Measurements from ENCODE around the gene UTRN. TPM values are rescaled to one million over a fixed set of nuclear protein-coding genes. Genes with fewer than 3 reads are reported as not detected.
A peak's percentile ranks its signal among the peaks of the same experiment; 100 is the strongest.

UTRN gene
- total and polyA plus RNA-seq, 4 donors = 24.6 to 489 (median 123) TPM

DNA sequence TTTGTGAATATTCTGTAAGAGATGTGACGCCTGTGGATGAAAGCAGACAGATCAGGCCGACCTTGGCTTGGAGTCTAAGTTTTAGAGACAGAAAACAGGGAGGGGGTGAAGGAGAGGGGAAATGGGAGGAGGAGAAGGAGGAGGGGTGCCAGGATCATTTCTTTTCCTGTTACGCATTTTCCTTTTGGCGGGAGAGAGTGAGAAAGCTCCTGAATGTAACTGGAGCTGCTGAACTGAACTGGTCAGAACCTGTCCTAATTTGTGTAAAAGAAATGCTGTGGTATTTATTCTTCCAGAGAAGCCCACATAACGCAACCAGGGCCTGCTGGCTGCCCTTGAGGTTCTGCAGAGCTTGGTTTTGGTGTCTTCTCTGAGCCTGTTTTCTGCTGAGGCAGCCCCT is 41.9 kb downstream of the UTRN start:
- Histone ChIP-seq H3K27ac (ENCODE audit: low read depth in 1 of 2, low read length in 1 of 2) (peak overlapping the region in 1 of 2 donors; percentile 58), H3K4me1 (ENCODE audit: control insufficient read depth in 5 of 5, insufficient read depth in 5 of 5, low read length in 5 of 5) (peaks cover 4 to 29% (median 17%) of the 10 kb centered on the region in 5 donors), H3K36me3 (ENCODE audit: control insufficient read depth in 4 of 4, insufficient read depth in 4 of 4, low read length in 4 of 4) (peaks cover 0 to 1% (median 0%) of the 10 kb centered on the region in 4 donors), H3K4me3 (no peak overlapping the region), H3K9me3 (ENCODE audit: control insufficient read depth in 4 of 4, insufficient read depth in 3 of 4, low read length in 3 of 4) (no peaks in the 10 kb centered on the region), H3K9ac (ENCODE audit: insufficient read depth in 1 of 2, low read length in 2 of 2) (peak overlapping the region in 1 of 2 donors; percentile 34), H3K27me3 (ENCODE audit: control insufficient read depth in 3 of 3, insufficient read depth in 3 of 3, low read length in 2 of 3) (no peaks in the 10 kb centered on the region)
- WGBS, 2 donors = 59 to 62% methylated on average over 5 of the region's 5 CpGs
- DNase-seq = peak in 2 of 3 donors; percentile 65 to 85
- TF ChIP-seq, protein P1, sequence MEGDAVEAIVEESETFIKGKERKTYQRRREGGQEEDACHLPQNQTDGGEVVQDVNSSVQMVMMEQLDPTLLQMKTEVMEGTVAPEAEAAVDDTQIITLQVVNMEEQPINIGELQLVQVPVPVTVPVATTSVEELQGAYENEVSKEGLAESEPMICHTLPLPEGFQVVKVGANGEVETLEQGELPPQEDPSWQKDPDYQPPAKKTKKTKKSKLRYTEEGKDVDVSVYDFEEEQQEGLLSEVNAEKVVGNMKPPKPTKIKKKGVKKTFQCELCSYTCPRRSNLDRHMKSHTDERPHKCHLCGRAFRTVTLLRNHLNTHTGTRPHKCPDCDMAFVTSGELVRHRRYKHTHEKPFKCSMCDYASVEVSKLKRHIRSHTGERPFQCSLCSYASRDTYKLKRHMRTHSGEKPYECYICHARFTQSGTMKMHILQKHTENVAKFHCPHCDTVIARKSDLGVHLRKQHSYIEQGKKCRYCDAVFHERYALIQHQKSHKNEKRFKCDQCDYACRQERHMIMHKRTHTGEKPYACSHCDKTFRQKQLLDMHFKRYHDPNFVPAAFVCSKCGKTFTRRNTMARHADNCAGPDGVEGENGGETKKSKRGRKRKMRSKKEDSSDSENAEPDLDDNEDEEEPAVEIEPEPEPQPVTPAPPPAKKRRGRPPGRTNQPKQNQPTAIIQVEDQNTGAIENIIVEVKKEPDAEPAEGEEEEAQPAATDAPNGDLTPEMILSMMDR (IDR thresholded peaks at IDR 0.05; ENCODE audit: control extremely low read depth, extremely low read depth) = no peak
- no peak for ATAC-seq (ENCODE audit: insufficient read depth, low FRiP score)

DNA sequence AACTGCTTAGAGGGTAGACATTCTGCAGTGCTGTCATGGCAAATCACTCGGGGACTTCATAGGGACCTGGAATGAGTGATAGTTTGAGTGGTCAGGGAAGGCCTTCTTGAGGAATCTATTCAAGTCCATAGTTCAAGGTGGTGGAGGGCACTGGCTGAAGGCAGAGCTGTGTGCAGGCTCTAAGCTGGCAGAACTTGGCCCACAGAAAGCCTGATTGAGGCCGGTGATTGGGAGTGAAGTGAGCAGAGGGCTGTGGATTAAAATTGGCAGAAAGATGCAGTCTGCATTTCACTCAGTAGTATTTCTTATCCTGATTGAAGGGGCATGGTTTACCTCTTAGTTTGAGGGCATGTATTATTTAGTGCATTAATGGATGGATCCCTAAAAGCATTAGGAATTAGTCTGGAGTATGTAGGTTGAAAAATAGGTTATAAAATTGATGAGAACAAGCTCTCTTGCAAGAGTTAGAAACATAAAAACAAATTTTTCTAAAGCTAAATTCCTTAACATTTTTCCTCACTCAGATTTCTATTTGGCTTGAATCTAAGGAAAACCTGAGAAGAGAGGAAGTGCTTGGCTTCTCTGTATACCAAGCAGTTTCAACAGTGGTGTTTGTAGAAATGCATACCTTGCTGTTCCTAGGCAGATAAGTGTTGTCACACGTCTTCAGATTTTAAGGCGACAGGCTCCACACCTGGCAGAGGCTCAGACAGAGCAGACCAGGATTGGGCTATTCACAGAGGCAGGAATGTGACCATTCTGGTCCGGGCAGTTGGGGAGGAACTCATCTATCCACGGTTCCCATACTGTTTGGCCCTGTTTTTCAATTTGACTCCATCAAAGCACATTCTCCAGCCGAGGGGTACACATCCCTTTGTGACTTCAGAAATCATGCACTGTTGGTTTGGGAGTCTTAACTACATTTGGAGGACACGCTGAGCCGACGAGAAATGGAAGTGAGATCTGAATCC is 45.2 kb downstream of the UTRN start:
- H3K36me3 ChIP-seq (ENCODE audit: control insufficient read depth in 4 of 4, insufficient read depth in 4 of 4, low read length in 4 of 4) = no peaks in the 10 kb centered on the region
- peak; percentile 76 for ATAC-seq (ENCODE audit: insufficient read depth, low FRiP score)

DNA sequence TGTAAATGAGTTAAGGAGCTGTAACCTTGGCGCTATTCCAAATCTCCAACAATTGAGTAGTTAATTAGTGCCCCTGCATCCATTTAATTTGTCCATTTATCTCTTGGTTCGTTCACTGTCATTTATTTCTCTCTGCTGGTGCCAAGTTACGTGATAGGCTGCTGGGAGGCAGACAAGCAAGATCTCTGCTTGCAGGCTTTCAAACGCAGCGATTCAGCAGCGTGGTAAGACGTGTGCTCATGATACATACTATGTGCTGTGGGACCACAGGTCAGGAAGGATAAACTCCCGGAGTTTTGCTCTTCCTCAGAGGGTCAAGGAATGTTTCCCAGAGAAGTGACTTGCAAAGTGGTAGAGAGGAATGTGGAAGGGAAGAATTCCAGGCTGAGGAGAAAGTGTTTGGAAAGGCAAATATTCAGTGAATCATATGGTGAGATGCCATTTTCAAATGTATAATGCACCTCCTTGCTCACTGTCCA is 46.4 kb downstream of the UTRN start:
- TF ChIP-seq, protein P1 (IDR thresholded peaks at IDR 0.05; ENCODE audit: control extremely low read depth, extremely low read depth) = no peak
- Histone ChIP-seq H3K27me3 (ENCODE audit: control insufficient read depth in 3 of 3, insufficient read depth in 3 of 3, low read length in 2 of 3) (no peaks in the 10 kb centered on the region), H3K36me3 (ENCODE audit: control insufficient read depth in 4 of 4, insufficient read depth in 4 of 4, low read length in 4 of 4) (no peaks in the 10 kb centered on the region), H3K9ac (ENCODE audit: insufficient read depth in 1 of 2, low read length in 2 of 2) (peak overlapping the region in 1 of 2 donors; percentile 40), H3K4me1 (ENCODE audit: control insufficient read depth in 5 of 5, insufficient read depth in 5 of 5, low read length in 5 of 5) (peaks cover 4 to 32% (median 17%) of the 10 kb centered on the region in 5 donors), H3K27ac (ENCODE audit: low read depth in 1 of 2, low read length in 1 of 2) (peak overlapping the region in 1 of 2 donors; percentile 56), H3K4me3 (peak overlapping the region; percentile 29), H3K9me3 (ENCODE audit: control insufficient read depth in 4 of 4, insufficient read depth in 3 of 4, low read length in 3 of 4) (no peaks in the 10 kb centered on the region)
- peak in 1 of 3 donors; percentile 33 for DNase-seq
- ATAC-seq (ENCODE audit: insufficient read depth, low FRiP score) = no peak
- WGBS, 2 donors = 56 to 74% methylated on average over 8 of the region's 8 CpGs

More for the DNA sequence above, 45.2 kb downstream of the UTRN start:
- Histone ChIP-seq H3K27me3 (ENCODE audit: control insufficient read depth in 3 of 3, insufficient read depth in 3 of 3, low read length in 2 of 3) (no peaks in the 10 kb centered on the region), H3K9me3 (ENCODE audit: control insufficient read depth in 4 of 4, insufficient read depth in 3 of 4, low read length in 3 of 4) (no peaks in the 10 kb centered on the region), H3K4me3 (no peak overlapping the region), H3K4me1 (ENCODE audit: control insufficient read depth in 5 of 5, insufficient read depth in 5 of 5, low read length in 5 of 5) (peaks cover 4 to 32% (median 17%) of the 10 kb centered on the region in 5 donors), H3K9ac (ENCODE audit: insufficient read depth in 1 of 2, low read length in 2 of 2) (peak overlapping the region in 1 of 2 donors; percentile 40), H3K27ac (ENCODE audit: low read depth in 1 of 2, low read length in 1 of 2) (peak overlapping the region in 1 of 2 donors; percentile 76)
- WGBS, 2 donors = 61 to 74% methylated on average over 10 of the region's 10 CpGs
- TF ChIP-seq, protein P1 (IDR thresholded peaks at IDR 0.05; ENCODE audit: control extremely low read depth, extremely low read depth) = no peak
- DNase-seq = peak; percentile 68 to 84 (median 80)
